Left ventricle myocardium inferior (tissue), 1 donor: ENCODE results near the gene FBXW8. TPM values are rescaled to one million over a fixed set of nuclear protein-coding genes. Genes with fewer than 3 reads are reported as not detected.

Source experiments
- DNase-seq: peaks from one replicate; pipeline ENCODE4 v3.0.0-alpha.2; 2020
- H3K27ac ChIP-seq: fragments of 200-600 bp; replicated peaks from 2 replicates; pipeline ENCODE4 v1.8.0; 2021
- H3K27me3 ChIP-seq: fragments of 200-600 bp; 2 replicates; pipeline ENCODE4 v1.8.0; 2021; ENCODE audit warnings: low read depth
- H3K36me3 ChIP-seq: fragments of 200-600 bp; 2 replicates; pipeline ENCODE4 v1.8.0; 2021
- H3K4me1 ChIP-seq: fragments of 200-600 bp; 2 replicates; pipeline ENCODE4 v1.8.0; 2021
- H3K4me3 ChIP-seq: fragments of 200-600 bp; 2 replicates; pipeline ENCODE4 v1.8.0; 2021; ENCODE audit warnings: mild to moderate bottlenecking, moderate library complexity
- H3K9me3 ChIP-seq: fragments of 200-600 bp; replicated peaks from 2 replicates; pipeline ENCODE4 v1.8.0; 2021
- intact Hi-C: fragments of 100-400 bp; cut with micrococcal nuclease; formaldehyde crosslinking; loops from one replicate; pipeline ENCODE4 v1.11.0; 2022
- total RNA-seq: library from RNA; stranded (reverse); fragmentation: NEBNext Ultra II Directional; extraction: Animal tissue kit (Norgen Biotek cat#: 25700); gene quantifications from one replicate; pipeline ENCODE4 v1.2.1, GENCODE V29; 2021
- TF ChIP-seq, protein P1 (sequence below): fragments of 200-600 bp; IDR thresholded peaks from 2 replicates; pipeline ENCODE4 v1.8.0; 2021; ENCODE audit warnings: antibody characterized with exemption, mild to moderate bottlenecking, borderline replicate concordance
- donor health status: DM: no; HTN: yes; CAD: no; lungs with severe emphysema.

The FBXW8 gene
- total RNA-seq, 1 donor from 2014 or later: 8.5 TPM

DNA sequence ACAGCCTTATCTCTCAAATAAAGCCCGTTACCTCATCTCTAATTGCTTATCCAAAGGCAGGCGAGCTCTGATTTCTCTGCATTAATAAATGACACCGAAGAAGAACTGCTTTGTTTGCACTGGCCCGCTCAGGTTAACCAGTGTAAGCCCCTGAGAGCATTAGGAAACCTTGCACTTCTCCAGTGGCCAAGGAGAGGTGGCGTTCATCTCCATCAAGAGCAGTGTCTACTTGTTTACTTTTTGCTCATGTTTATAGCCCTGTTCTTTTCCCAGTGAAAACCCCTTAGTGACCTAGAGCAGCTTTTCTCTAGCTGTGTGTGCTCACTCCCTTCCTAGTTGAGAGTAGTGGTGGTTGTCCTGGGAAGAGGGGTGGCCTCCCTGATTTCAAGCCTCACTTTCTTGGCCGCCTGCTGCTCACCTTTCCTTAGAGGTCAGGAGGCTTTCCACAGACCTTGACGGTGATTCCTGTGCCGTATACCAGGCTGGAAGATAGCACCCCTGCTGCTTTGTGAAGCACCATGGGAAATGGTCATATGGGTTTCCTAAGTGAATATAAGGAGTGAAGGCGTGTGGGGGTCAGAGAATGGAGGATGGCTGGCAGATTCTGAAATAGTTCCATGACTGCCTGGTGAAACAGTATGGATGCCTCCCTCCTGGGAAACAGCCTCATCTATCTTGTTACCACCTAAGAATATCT, 16.6 kb downstream of the FBXW8 start:
- Histone ChIP-seq H3K4me3 (no peak overlapping the region), H3K36me3 (peaks cover 29% of the 10 kb centered on the region), H3K27me3 (no peaks in the 10 kb centered on the region), H3K4me1 (peaks cover 19% of the 10 kb centered on the region), H3K27ac (peak overlapping the region; percentile 65), H3K9me3 (peaks cover 5% of the 10 kb centered on the region)
- DNase-seq: no peak
- TF ChIP-seq, protein P1, sequence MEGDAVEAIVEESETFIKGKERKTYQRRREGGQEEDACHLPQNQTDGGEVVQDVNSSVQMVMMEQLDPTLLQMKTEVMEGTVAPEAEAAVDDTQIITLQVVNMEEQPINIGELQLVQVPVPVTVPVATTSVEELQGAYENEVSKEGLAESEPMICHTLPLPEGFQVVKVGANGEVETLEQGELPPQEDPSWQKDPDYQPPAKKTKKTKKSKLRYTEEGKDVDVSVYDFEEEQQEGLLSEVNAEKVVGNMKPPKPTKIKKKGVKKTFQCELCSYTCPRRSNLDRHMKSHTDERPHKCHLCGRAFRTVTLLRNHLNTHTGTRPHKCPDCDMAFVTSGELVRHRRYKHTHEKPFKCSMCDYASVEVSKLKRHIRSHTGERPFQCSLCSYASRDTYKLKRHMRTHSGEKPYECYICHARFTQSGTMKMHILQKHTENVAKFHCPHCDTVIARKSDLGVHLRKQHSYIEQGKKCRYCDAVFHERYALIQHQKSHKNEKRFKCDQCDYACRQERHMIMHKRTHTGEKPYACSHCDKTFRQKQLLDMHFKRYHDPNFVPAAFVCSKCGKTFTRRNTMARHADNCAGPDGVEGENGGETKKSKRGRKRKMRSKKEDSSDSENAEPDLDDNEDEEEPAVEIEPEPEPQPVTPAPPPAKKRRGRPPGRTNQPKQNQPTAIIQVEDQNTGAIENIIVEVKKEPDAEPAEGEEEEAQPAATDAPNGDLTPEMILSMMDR: no peak
- intact Hi-C loops: no loop called here

DNA sequence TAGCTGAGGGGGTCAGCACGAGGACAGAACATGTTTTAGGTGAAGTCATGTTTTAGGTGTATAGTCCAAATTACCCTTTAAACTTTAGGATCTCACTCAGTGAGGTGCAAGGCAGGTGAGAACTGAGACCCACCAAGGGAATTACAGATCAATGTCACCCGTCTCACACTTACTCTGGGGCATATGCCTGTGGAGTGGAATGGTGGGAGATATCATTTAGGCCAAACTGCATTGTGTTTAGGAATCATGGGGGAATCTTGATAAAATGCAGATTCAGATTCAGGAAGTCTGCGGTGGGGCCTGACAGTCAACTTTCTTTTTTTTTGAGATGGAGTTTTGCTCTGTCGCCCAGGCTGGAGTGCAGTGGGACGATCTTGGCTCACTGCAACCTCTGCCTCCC, 17.8 kb downstream of the FBXW8 start:
- intact Hi-C loops: no loop called here
- TF ChIP-seq, protein P1: no peak

DNA sequence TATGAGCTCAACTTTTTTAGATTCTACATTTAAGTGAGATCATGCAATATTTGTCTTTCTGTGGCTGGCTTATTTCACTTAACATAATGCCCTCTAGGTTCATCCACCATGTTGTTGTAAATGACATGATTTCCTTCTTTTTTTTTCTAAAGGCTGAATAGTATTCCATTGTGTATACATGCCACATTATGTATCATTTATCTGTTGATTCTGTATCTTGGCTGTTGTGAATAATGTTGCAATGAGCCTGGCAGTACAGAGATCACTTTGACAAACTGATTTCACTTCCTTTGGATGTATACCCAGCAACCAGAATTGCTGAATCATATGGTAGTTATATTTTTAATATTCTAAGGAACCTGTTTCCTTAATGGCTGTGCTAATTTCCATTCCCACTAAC, 19.1 kb downstream of the FBXW8 start:
- TF ChIP-seq, protein P1: no peak
- H3K4me1 ChIP-seq: peaks cover 43% of the 10 kb centered on the region
- intact Hi-C loops: no loop called here

More for the DNA sequence above, 17.8 kb downstream of the FBXW8 start:
- no peak for DNase-seq
- Histone ChIP-seq H3K4me3 (no peak overlapping the region), H3K4me1 (peaks cover 30% of the 10 kb centered on the region), H3K36me3 (peaks cover 29% of the 10 kb centered on the region), H3K27me3 (no peaks in the 10 kb centered on the region), H3K9me3 (peaks cover 5% of the 10 kb centered on the region), H3K27ac (no peak overlapping the region)

DNA sequence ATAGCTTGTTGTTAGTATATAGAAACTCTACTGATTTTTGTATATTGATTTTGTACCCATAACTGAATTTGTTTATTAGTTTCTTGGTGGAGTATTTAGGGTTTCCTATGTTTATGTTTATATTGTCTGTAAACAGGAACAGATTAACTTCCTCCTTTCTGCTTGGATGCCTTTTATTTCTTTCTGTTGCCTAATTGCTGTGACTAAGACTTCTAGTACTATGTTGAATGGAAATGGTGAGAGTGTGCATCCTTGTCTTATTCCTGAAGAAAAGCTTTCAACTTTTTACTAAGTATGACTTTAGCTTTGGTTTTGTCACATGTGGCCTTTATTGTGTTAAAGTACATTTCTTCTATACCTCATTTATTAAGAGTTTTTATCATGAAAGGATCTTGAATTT, 20.9 kb downstream of the FBXW8 start:
- intact Hi-C loops: no loop called here
- no peak for DNase-seq
- Histone ChIP-seq H3K4me1 (peaks cover 47% of the 10 kb centered on the region), H3K4me3 (no peak overlapping the region), H3K27ac (no peak overlapping the region), H3K9me3 (peaks cover 5% of the 10 kb centered on the region), H3K36me3 (peaks cover 35% of the 10 kb centered on the region), H3K27me3 (no peaks in the 10 kb centered on the region)
- TF ChIP-seq, protein P1: no peak

More for the DNA sequence above, 19.1 kb downstream of the FBXW8 start:
- Histone ChIP-seq H3K36me3 (peaks cover 29% of the 10 kb centered on the region), H3K9me3 (peaks cover 5% of the 10 kb centered on the region), H3K4me3 (no peak overlapping the region), H3K27ac (no peak overlapping the region), H3K27me3 (no peaks in the 10 kb centered on the region)
- DNase-seq: no peak

DNA sequence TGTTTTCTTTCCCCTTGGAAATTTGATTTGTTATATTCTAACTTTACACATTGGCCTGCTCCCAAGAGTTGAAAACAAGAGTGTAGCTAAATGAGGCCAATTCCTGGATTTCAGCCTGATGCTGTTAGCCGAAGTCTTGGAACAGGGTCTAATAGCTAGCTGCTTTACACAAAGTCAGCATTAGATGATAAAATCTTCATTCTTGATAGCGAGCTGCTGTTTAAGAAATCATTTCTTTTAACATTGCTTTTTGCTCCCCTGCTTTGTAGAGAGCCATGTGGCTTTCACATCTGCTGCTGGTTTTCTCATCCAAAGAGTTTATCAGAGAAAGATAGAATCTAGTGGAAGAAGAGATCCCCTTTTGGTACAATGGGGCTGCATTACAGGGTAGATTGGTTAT, 22.3 kb downstream of the FBXW8 start:
- TF ChIP-seq, protein P1: no peak
- Histone ChIP-seq H3K27me3 (no peaks in the 10 kb centered on the region), H3K9me3 (peaks cover 5% of the 10 kb centered on the region), H3K27ac (no peak overlapping the region), H3K36me3 (peaks cover 39% of the 10 kb centered on the region), H3K4me3 (no peak overlapping the region), H3K4me1 (peaks cover 38% of the 10 kb centered on the region)
- intact Hi-C loops: no loop called here
- no peak for DNase-seq
